Activated CD4-positive, alpha-beta T cell treated with anti-CD3 and anti-CD28 coated beads, Interleukin-2, Interleukin-4, amounts not matched to agents 100 ng/mL and 50 ng/mL, durations not matched to agents 16 hours and 8 hours (primary cell): Measurements from ENCODE around the gene ESYT1.
A peak's percentile ranks its signal among the peaks of the same experiment; 100 is the strongest.

Source experiments
- DNase-seq: peaks from one replicate; pipeline ENCODE4 v3.0.0-alpha.2; 2020; ENCODE audit warnings: low spot score

Gene ESYT1

GRCh38 chr12:56127888-56128669 lies at the start of gene ESYT1:
ESYT1 (plus strand) TSS chr12:56128267; CDS start chr12:56128320, 53 bp downstream.
- DNase-seq = peak; percentile 100

- DNase-seq = no peak
Observed at GRCh38 chr12:56078427-56078826, 49.6 kb upstream of the ESYT1 start.

- DNase-seq = peak; percentile 35
Observed at GRCh38 chr12:56078931-56079722, 48.9 kb upstream of the ESYT1 start.

- peak; percentile 51 for DNase-seq
Observed at GRCh38 chr12:56079723-56080555, 48.1 kb upstream of the ESYT1 start, which contains the start of gene ERBB3. ERBB3 (plus strand) TSS chr12:56080165; CDS start chr12:56080301, 136 bp downstream.

- DNase-seq = no peak
Observed at GRCh38 chr12:56080556-56081138, 47.4 kb upstream of the ESYT1 start.

- no peak for DNase-seq
Observed at GRCh38 chr12:56081393-56082347, 46.4 kb upstream of the ESYT1 start.

- DNase-seq = no peak
Observed at GRCh38 chr12:56082382-56082781, 45.7 kb upstream of the ESYT1 start.

GRCh38 chr12:56082967-56083366 lies 45.1 kb upstream of the ESYT1 start:
- DNase-seq = no peak

GRCh38 chr12:56084958-56085543 lies 43.0 kb upstream of the ESYT1 start:
- peak; percentile 37 for DNase-seq

GRCh38 chr12:56086096-56086495 lies 42.0 kb upstream of the ESYT1 start:
- DNase-seq = no peak

GRCh38 chr12:56086608-56087007 lies 41.5 kb upstream of the ESYT1 start:
- DNase-seq = no peak

- no peak for DNase-seq
Observed at GRCh38 chr12:56087220-56087619, 40.8 kb upstream of the ESYT1 start.

GRCh38 chr12:56097738-56098137 lies 30.3 kb upstream of the ESYT1 start:
- no peak for DNase-seq

- DNase-seq = no peak
Observed at GRCh38 chr12:56098592-56098991, 29.5 kb upstream of the ESYT1 start.

GRCh38 chr12:56099787-56100186 lies 28.3 kb upstream of the ESYT1 start:
- DNase-seq = no peak

GRCh38 chr12:56101045-56101444 lies 27.0 kb upstream of the ESYT1 start:
- no peak for DNase-seq

- no peak for DNase-seq
Observed at GRCh38 chr12:56102683-56103065, 25.4 kb upstream of the ESYT1 start.

- peak; percentile 68 for DNase-seq
Observed at GRCh38 chr12:56103066-56103711, 24.9 kb upstream of the ESYT1 start.

GRCh38 chr12:56103823-56104108 lies 24.3 kb upstream of the ESYT1 start:
- DNase-seq = no peak
